ENCODE data around the gene RAPGEF6. TPM values are rescaled to one million over a fixed set of nuclear protein-coding genes. Genes with fewer than 3 reads are reported as not detected.

The RAPGEF6 gene
- total RNA-seq, 4 donors from 2014 or later: 7.2 to 11.7 (median 8.5) TPM

DNA sequence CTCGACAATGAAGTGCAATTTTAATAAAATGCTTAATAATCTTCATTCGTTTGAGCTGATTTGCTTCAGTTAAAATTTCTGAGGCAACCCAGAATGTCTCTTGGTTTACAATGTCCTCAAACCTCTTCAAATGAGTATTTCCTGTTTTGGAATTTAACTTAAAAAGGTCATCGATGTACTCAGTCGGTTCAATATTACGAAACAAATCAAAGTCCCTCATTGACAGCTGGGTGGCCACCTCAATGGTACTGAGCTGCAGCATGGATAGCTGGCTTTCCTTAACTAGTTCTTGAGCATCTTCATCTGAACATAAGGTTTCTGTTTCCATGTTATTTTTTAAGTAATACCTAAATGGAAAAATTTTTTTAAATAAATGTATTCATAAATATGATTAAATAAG is 173.3 kb downstream of the RAPGEF6 start:
- intact Hi-C loops (cut with DNase I; ENCODE audit: low total_unique reads): no loop called here

DNA sequence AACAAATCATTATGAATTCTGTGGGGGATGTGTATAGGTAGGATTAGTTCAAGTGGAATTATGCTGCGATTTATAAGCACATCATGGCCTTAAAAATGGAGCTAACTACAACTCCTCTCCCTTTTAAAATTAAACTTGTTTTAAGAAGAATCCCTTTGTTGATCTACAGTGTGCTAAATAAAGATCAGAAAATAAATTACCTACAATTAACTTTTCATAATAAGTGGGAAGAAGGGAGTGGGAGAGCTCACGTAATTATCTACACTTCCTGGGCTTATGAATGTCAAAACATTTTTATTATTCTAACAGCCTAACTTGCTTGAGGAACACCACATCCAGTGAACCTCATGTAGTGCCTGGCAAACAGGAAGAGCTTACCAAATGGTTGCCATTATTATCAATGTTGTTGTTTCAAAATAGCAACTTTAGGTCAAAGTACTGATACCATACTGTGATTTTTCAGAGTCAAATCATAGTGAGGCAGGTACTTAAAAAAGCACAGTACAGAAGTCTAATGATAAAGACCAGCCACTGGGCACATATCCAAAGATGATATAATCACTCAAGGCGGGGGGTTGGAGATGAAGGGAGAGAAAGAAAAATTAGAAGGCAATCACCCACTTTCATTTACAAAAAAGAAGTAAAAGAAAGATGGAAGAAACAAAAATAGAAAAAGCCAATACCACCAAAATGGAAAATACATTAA is 174.0 kb downstream of the RAPGEF6 start:
- TF ChIP-seq POLR2A (IDR thresholded peaks at IDR 0.05): no peak
- TF ChIP-seq, protein P1, sequence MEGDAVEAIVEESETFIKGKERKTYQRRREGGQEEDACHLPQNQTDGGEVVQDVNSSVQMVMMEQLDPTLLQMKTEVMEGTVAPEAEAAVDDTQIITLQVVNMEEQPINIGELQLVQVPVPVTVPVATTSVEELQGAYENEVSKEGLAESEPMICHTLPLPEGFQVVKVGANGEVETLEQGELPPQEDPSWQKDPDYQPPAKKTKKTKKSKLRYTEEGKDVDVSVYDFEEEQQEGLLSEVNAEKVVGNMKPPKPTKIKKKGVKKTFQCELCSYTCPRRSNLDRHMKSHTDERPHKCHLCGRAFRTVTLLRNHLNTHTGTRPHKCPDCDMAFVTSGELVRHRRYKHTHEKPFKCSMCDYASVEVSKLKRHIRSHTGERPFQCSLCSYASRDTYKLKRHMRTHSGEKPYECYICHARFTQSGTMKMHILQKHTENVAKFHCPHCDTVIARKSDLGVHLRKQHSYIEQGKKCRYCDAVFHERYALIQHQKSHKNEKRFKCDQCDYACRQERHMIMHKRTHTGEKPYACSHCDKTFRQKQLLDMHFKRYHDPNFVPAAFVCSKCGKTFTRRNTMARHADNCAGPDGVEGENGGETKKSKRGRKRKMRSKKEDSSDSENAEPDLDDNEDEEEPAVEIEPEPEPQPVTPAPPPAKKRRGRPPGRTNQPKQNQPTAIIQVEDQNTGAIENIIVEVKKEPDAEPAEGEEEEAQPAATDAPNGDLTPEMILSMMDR (IDR thresholded peaks at IDR 0.05 in 4 of 5, conservative IDR thresholded peaks at IDR 0.05 in 1 of 5): no peak
- H3K4me1 ChIP-seq: no peaks in the 10 kb centered on the region
- no peak for DNase-seq
- H3K9me3 ChIP-seq: no peaks in the 10 kb centered on the region
- peaks cover 0 to 17% of the 10 kb centered on the region in 2 donors for H3K36me3 ChIP-seq
- ATAC-seq: no peak
- no peaks in the 10 kb centered on the region for H3K27me3 ChIP-seq
- H3K27ac ChIP-seq: no peak overlapping the region
- in situ Hi-C loops (cut with MboI; ENCODE audit: low sequenced_read_pairs in 4 of 4): no loop called here
- intact Hi-C loops (cut with DNase I; ENCODE audit: low total_unique reads): no loop called here
- no peak overlapping the region for H3K4me3 ChIP-seq

More for the DNA sequence above, 173.3 kb downstream of the RAPGEF6 start:
- H3K9me3 ChIP-seq: no peaks in the 10 kb centered on the region
- no peak for DNase-seq
- H3K27me3 ChIP-seq: no peaks in the 10 kb centered on the region
- H3K36me3 ChIP-seq: peaks cover 0 to 17% of the 10 kb centered on the region in 2 donors
- ATAC-seq: no peak
- no peak overlapping the region for H3K27ac ChIP-seq
- no peak overlapping the region for H3K4me3 ChIP-seq
- in situ Hi-C loops (cut with MboI; ENCODE audit: low sequenced_read_pairs in 4 of 4): no loop called here
- H3K4me1 ChIP-seq: no peaks in the 10 kb centered on the region
- TF ChIP-seq, protein P1 (IDR thresholded peaks at IDR 0.05 in 4 of 5, conservative IDR thresholded peaks at IDR 0.05 in 1 of 5): no peak
- TF ChIP-seq POLR2A (IDR thresholded peaks at IDR 0.05): no peak

- Histone ChIP-seq H3K27ac (no peak overlapping the region), H3K36me3 (peaks cover 0 to 23% of the 10 kb centered on the region in 2 donors), H3K9me3 (no peaks in the 10 kb centered on the region), H3K27me3 (no peaks in the 10 kb centered on the region), H3K4me1 (no peaks in the 10 kb centered on the region), H3K4me3 (no peak overlapping the region)
- ATAC-seq: no peak
- in situ Hi-C loops (cut with MboI; ENCODE audit: low sequenced_read_pairs in 4 of 4) (no loop called here), intact Hi-C loops (cut with DNase I; ENCODE audit: low total_unique reads) (no loop called here)
- DNase-seq: no peak
- TF ChIP-seq, protein P1 (IDR thresholded peaks at IDR 0.05 in 4 of 5, conservative IDR thresholded peaks at IDR 0.05 in 1 of 5): no peak
- TF ChIP-seq POLR2A (IDR thresholded peaks at IDR 0.05): no peak
Observed at GRCh38 chr5:131460133-131460532, 174.9 kb downstream of the RAPGEF6 start.

DNA sequence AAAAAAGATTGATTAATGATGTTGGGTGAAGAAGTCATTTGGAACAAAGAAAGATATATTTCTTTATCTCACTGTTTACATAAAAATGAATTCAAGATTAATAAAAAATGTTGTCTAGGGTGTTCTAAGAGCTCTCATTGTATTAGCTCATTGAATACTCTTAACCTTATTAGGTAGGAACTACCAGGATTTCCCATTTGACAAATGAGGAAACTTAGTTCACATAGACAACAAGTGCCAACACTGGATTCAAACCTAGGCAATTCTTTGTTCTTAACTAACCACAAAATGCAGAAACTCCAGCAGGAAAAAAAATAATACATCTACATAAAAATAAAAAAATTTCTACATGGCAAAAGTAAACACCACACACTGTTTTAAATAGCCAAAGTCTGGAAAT is 175.8 kb downstream of the RAPGEF6 start:
- H3K27me3 ChIP-seq: no peaks in the 10 kb centered on the region
- intact Hi-C loops (cut with DNase I; ENCODE audit: low total_unique reads) (no loop called here), in situ Hi-C loops (cut with MboI; ENCODE audit: low sequenced_read_pairs in 4 of 4) (no loop called here)
- no peak for ATAC-seq
- TF ChIP-seq, protein P1 (IDR thresholded peaks at IDR 0.05 in 4 of 5, conservative IDR thresholded peaks at IDR 0.05 in 1 of 5): no peak
- no peak for TF ChIP-seq POLR2A (IDR thresholded peaks at IDR 0.05)
- H3K27ac ChIP-seq: no peak overlapping the region
- no peaks in the 10 kb centered on the region for H3K9me3 ChIP-seq
- no peaks in the 10 kb centered on the region for H3K4me1 ChIP-seq
- DNase-seq: no peak
- H3K36me3 ChIP-seq: peaks cover 0 to 27% of the 10 kb centered on the region in 2 donors
- no peak overlapping the region for H3K4me3 ChIP-seq
